Mucosa of descending colon (tissue), 3 donors: Measurements from ENCODE around the gene CHST14. TPM values are rescaled to one million over a fixed set of nuclear protein-coding genes. Genes with fewer than 3 reads are reported as not detected.

Experiments
- ATAC-seq: fragments of 200-7000 bp; cut with Tn5 transposase; one replicate; pipeline ENCODE4 v1.9.1; 2020; ENCODE audit warnings: mild to moderate bottlenecking, moderate library complexity
- DNase-seq, 3 donors: peaks; one replicate each; pipeline ENCODE4 v3.0.0-alpha.2; 2020
- H3K36me3 ChIP-seq: fragments of 200-600 bp; one replicate; pipeline ENCODE4 v1.8.0; 2021; ENCODE audit warnings: low read depth, mild to moderate bottlenecking
- H3K4me1 ChIP-seq: fragments of 200-600 bp; one replicate; pipeline ENCODE4 v1.8.0; 2021; ENCODE audit warnings: low read depth, mild to moderate bottlenecking
- H3K4me3 ChIP-seq: fragments of 200-600 bp; one replicate; pipeline ENCODE4 v1.8.0; 2021; ENCODE audit warnings: mild to moderate bottlenecking
- H3K9me3 ChIP-seq: fragments of 200-600 bp; one replicate; pipeline ENCODE4 v1.8.0; 2021; ENCODE audit warnings: mild to moderate bottlenecking
- CTCF ChIP-seq: fragments of 200-600 bp; IDR thresholded peaks from one replicate; pipeline ENCODE4 v1.8.0; 2022; ENCODE audit warnings: antibody characterized with exemption, mild to moderate bottlenecking
- intact Hi-C, 2 donors: fragments of 100-400 bp; cut with DNase I in 1 of 2; cut with micrococcal nuclease in 1 of 2; formaldehyde crosslinking; loops; one replicate each; pipeline versions ENCODE4 v1.11.0 to v1.11.1; 2022; cut with DNase I, micrococcal nuclease
- long read RNA-seq, 2 donors: library from polyadenylated mRNA; unstranded; transcript quantifications; one replicate each; pipeline ENCODE4 v2.0.0, GENCODE V29; 2019 to 2021
- total RNA-seq, 3 donors: library from RNA; stranded (reverse); fragmentation: NEBNext Ultra II Directional in 2 of 3; extraction: Animal tissue kit (Norgen Biotek cat#: 25700) in 2 of 3; gene quantifications; one replicate each; pipeline versions ENCODE4 v1.2.1 to v1.2.4, GENCODE V29; 2021 to 2023
- donor health status: DM: no; HTN: no; CAD: no; lungs with moderate emphysema.
- donor health status: DM: no; HTN: no; CAD: no.
- donor health status: DM: no; HTN: yes; CAD: no.

The CHST14 gene
- 10 to 100 TPM in 1 of 3 donors, 1 to 10 TPM in 2; 3.5 to 10.5 (median 4.8) TPM for total RNA-seq
- long read RNA-seq, donor 1, transcript CHST14-201 (1 exons, 3,574 nt), result major isoform, 8 of 8 reads
- long read RNA-seq, donor 1, partial matches to known transcripts, result 0 of 8 reads
- long read RNA-seq, donor 1, other reads (novel, unspliced or antisense), result 0 of 8 reads
- long read RNA-seq, donor 2, result 0 reads

GRCh38 chr15:40470423-40471104 is at the start of gene CHST14:
TSS of gene CHST14 (plus strand) at chr15:40470984. CDS start at chr15:40471214, 230 bp downstream.
- Histone ChIP-seq H3K36me3 (no peaks in the 10 kb centered on the region), H3K4me1 (peaks cover 9% of the 10 kb centered on the region), H3K9me3 (no peaks in the 10 kb centered on the region), H3K4me3 (peak within 1 kb of the TSS; percentile 51)
- intact Hi-C loops, result no loop called here
- DNase-seq, result peak; percentile 64 to 79 (median 65)
- peak; percentile 87 for ATAC-seq
- TF ChIP-seq CTCF, result no peak

GRCh38 chr15:40421246-40422157 is 49.3 kb upstream of the CHST14 start:
- Histone ChIP-seq H3K36me3 (no peaks in the 10 kb centered on the region), H3K4me1 (peaks cover 16% of the 10 kb centered on the region), H3K9me3 (no peaks in the 10 kb centered on the region), H3K4me3 (no peak overlapping the region)
- intact Hi-C loops, result no loop called here
- TF ChIP-seq CTCF, result peak; percentile 89
- peak; percentile 86 to 92 (median 90) for DNase-seq
- ATAC-seq, result peak; percentile 91

- H3K9me3 ChIP-seq, result no peaks in the 10 kb centered on the region
- no peak overlapping the region for H3K4me3 ChIP-seq
- peaks cover 16% of the 10 kb centered on the region for H3K4me1 ChIP-seq
- ATAC-seq (no peak), DNase-seq (no peak)
- TF ChIP-seq CTCF, result no peak
- intact Hi-C loops, result loop anchor here in 1 of 2 donors (5.0 kb wide), 1 partner anchor 52 kb away; no protein-coding TSS in a partner anchor
- no peaks in the 10 kb centered on the region for H3K36me3 ChIP-seq
These were observed 46.2 kb upstream of the CHST14 start for GRCh38 chr15:40424483-40425115.

GRCh38 chr15:40425681-40426080 is 45.1 kb upstream of the CHST14 start:
- DNase-seq, result no peak
- no peak for ATAC-seq
- TF ChIP-seq CTCF, result no peak
- Histone ChIP-seq H3K36me3 (no peaks in the 10 kb centered on the region), H3K4me1 (peaks cover 8% of the 10 kb centered on the region), H3K9me3 (no peaks in the 10 kb centered on the region), H3K4me3 (no peak overlapping the region)
- intact Hi-C loops, result loop anchor here in 1 of 2 donors (5.0 kb wide), 1 partner anchor 53 kb away; no protein-coding TSS in a partner anchor

GRCh38 chr15:40427188-40427587 is 43.6 kb upstream of the CHST14 start:
- no peak for ATAC-seq
- TF ChIP-seq CTCF, result no peak
- Histone ChIP-seq H3K9me3 (no peaks in the 10 kb centered on the region), H3K36me3 (no peaks in the 10 kb centered on the region), H3K4me1 (no peaks in the 10 kb centered on the region), H3K4me3 (no peak overlapping the region)
- intact Hi-C loops, result loop anchor here in 1 of 2 donors (5.0 kb wide), 1 partner anchor 55 kb away; no protein-coding TSS in a partner anchor
- DNase-seq, result no peak
